Measurements from ENCODE around the gene GUCY2C.

Gene GUCY2C

GRCh38 chr12:14589169-14590004 lies 107.0 kb downstream of the GUCY2C start:
- H3K27ac ChIP-seq, result no peak overlapping the region
- TF ChIP-seq ZFX (IDR thresholded peaks at IDR 0.05), result no peak
- TF ChIP-seq, protein P1, sequence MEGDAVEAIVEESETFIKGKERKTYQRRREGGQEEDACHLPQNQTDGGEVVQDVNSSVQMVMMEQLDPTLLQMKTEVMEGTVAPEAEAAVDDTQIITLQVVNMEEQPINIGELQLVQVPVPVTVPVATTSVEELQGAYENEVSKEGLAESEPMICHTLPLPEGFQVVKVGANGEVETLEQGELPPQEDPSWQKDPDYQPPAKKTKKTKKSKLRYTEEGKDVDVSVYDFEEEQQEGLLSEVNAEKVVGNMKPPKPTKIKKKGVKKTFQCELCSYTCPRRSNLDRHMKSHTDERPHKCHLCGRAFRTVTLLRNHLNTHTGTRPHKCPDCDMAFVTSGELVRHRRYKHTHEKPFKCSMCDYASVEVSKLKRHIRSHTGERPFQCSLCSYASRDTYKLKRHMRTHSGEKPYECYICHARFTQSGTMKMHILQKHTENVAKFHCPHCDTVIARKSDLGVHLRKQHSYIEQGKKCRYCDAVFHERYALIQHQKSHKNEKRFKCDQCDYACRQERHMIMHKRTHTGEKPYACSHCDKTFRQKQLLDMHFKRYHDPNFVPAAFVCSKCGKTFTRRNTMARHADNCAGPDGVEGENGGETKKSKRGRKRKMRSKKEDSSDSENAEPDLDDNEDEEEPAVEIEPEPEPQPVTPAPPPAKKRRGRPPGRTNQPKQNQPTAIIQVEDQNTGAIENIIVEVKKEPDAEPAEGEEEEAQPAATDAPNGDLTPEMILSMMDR (conservative IDR thresholded peaks at IDR 0.05), result no peak

DNA sequence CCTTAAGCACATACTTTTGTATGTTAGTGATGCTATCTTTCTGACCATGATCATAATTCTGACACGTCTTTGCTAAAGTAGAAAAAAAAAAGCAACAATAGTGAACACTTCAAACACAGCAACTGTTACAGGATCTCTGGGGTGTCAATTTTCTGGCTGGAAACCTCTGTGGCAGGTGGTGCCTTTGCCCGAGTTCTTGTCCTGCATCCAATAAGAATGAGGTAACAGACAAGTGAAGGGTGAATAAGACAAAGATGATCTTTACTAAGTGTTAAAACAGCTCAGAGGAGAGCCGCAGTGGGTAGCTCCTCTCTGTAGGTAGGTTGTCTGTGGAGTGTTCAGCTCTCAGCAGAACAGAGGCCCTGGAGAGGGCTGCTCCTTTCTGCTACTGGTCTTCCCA lies 107.8 kb downstream of the GUCY2C start:
- H3K27ac ChIP-seq, result no peak overlapping the region
- TF ChIP-seq ZFX (IDR thresholded peaks at IDR 0.05), result no peak
- TF ChIP-seq, protein P1 (conservative IDR thresholded peaks at IDR 0.05), result no peak

DNA sequence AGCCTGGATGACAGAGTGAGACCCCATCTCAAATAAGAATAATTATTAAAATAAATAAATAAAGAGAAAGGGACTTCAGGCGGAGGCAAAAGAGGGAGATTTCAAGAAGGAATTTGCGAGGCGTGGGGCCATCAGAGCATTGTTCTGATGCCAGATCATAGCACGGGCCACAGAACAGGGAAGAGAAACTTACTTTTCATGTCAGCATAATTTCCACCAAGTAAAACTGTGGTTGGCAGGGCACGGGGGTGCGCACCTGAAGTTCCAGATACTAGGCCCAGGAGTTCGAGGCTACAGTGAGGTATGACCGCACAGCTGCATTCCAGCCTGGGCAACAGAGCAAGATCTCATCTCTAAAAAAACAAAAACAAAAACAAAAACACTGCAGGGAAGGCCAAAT lies 117.8 kb downstream of the GUCY2C start:
- TF ChIP-seq, protein P1 (conservative IDR thresholded peaks at IDR 0.05), result no peak
- TF ChIP-seq ZFX (IDR thresholded peaks at IDR 0.05), result no peak
- no peak overlapping the region for H3K27ac ChIP-seq

DNA sequence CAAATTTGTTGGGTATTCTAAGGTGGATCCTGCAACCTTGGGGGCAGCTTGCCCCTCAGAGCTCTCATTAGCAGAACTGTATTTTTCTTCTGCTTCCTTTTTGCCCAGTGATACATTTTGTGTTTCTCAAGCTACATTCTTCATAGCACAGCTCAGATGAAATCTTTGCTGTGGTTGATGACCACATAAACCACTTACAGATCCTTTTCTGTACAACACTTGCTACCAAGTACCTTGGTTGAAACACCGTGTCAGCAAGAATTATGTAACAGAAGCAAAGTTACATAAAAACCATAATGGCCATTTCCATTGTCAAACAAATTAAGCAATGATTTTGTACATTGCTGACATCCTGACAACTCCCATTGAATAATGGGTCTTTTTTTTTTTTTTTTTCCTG lies 119.1 kb downstream of the GUCY2C start:
- TF ChIP-seq, protein P1 (conservative IDR thresholded peaks at IDR 0.05), result no peak
- TF ChIP-seq ZFX (IDR thresholded peaks at IDR 0.05), result no peak
- H3K27ac ChIP-seq, result no peak overlapping the region

GRCh38 chr12:14576896-14577295 lies 119.5 kb downstream of the GUCY2C start:
- TF ChIP-seq ZFX (IDR thresholded peaks at IDR 0.05), result no peak
- TF ChIP-seq, protein P1 (conservative IDR thresholded peaks at IDR 0.05), result no peak
- no peak overlapping the region for H3K27ac ChIP-seq

- TF ChIP-seq ZFX (IDR thresholded peaks at IDR 0.05), result no peak
- TF ChIP-seq, protein P1 (conservative IDR thresholded peaks at IDR 0.05), result no peak
- no peak overlapping the region for H3K27ac ChIP-seq
Measured at GRCh38 chr12:14575585-14575984, 120.8 kb downstream of the GUCY2C start.

DNA sequence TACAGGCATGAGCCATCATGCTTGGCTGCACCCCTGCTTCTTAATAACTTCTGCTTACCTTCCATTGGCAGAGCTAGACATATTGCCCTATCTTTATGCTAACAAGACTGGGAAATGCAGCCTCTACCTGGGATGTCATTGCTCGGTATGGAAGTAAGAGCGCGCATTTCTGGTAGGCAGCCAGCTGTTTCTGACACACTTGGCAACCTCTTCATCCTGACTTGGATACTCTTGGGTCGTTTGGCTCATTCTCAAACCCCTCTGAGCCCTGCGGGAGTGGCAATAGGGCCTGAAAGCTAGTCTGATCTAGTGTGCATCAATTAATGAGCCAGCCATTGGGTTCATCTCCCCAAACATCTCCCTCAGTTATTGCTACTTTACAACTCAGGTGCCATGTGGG lies 123.3 kb downstream of the GUCY2C start:
- TF ChIP-seq ZFX (IDR thresholded peaks at IDR 0.05), result no peak
- TF ChIP-seq, protein P1 (conservative IDR thresholded peaks at IDR 0.05), result no peak
- H3K27ac ChIP-seq, result no peak overlapping the region

All from C4-2B (cell line).